HuH-7.5 (cell line): Measurements from ENCODE around the gene ECE2.

Experiments
- DNase-seq: peaks from one replicate; pipeline ENCODE4 v3.0.0; 2011; ENCODE audit warnings: low spot score

Gene ECE2

DNA sequence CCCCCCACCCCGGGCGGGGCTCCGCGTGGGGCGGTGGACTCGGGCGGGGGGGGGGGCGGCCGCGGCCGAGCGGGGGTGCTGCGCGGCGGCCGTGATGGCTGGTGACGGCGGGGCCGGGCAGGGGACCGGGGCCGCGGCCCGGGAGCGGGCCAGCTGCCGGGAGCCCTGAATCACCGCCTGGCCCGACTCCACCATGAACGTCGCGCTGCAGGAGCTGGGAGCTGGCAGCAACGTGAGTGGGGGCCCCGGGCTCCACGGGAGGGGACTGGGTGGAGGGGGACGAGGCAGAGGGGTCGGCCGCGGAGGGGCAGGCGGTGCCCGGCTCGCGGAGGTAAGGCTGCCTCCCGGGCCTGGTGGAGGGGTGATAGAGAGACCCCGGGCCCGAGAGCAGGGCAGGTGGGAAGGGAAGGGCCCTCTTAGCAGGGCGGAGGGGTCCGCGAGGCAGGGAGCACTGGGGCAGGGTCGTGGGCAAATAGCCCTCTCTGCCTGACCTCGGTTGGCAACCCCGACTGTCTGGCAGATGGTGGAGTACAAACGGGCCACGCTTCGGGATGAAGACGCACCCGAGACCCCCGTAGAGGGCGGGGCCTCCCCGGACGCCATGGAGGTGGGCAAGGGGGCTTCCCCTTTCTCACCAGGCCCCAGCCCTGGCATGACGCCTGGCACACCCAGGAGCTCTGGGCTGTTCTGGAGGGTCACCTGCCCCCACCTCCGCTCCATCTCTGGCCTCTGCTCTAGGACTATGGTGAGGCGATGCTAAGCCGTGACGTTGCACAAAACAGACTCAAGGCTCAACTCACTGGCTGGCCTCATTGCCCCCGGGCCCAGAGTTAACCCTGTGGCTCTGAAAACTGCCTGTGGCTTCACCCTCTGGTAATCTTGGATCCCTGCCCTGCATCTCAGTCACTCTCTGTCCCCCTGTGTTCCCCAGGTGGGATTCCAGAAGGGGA, at the start of gene ECE2:
ECE2 (plus strand) TSS at position 62 of the 950 bp plus-strand sequence; CDS start at position 194, 132 bp downstream.
- DNase-seq: no peak

DNA sequence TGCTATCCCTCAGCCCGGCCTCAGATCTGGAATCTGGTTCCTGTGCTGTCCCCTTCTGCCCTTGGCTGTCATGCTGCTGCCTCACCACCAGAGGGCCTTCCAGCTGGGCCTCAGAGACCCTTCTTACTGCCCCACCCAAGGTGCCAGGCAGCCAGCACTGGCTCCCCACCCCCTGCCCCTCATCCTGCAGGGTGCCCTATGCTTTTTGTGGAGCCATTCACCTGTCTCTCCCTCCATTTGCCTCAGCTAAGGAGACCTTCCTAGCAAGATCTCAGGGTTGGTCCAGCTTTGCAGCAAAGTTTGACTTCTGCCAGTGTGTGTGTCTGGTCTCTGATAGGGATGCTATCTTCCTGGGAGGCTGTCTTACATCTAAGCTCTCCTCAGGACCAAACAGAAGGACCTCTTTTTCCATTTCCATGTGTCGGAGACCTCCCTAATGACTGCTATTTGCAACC, 48.3 kb upstream of the ECE2 start:
- peak; percentile 75 for DNase-seq

DNA sequence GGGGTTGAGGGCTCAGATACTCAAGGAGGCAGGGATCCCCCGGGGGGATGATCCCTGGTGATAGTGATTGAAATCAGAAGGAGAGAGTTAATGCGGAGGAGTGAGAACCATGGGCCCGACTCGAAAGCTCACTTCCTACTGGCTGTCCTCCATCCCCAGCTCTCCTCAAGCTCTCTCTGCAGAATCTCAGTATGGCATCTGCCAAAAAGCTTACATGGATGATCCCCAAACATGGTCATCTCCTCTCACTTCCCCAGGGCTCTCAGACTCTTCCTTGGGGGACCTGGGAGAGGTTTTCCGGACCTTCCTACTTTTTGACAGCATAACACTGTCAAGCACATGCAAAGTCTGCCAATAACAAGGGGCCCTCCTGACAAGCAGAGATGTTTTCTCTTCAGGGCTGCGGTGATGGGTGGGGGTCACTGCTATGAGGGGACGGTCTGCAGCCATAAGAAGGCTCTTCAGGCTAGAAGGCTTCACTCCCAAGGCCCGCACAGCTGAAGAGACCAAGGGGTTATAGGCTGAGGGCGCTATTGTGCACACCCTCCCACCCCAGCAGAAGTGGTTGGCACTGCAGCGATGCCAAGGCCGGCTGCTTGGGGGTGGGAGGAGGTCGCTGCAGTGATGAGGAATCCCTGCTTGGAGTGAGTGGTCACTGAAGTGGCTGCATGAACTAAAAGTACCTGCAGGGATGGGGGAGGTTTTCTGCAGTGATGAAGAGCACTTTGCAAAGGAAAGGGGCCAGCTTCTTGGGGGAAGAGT, 47.3 kb upstream of the ECE2 start:
- DNase-seq: no peak

DNA sequence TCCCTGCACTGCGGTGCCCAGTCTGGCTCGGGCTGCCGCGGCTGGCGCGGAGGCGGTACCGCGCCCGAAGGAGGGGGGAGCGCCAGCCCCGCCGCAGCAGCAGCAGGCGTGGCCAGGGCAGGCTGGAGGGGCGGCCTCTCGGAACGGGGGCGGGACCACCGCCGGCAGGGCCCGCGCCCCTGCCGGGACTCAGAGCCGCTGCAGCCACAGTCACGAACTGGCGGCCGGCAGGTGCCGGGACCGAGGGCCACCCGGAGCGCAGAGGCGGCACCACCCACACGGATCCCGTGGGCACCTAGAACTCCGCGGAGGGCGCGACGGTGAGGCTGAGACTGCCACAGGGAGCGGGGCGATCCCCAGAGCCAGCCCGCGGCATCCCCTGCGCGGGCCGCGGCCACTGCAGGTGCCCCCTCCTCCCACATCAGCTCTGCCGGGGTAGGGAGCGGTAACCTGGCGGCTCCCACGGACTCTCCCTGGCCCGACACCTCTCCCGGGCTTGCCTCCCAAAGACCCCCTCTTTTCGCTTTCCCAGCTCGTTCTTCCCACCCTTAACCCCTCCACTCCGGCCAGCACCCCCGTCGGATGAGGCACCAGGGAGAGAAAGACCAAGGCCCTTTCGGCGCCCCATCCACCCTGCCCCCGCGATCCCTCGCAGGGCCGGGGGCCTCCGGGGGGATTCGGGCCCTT, 46.3 kb upstream of the ECE2 start, which contains the start of gene VWA5B2:
VWA5B2 (plus strand) TSS at position 192 of the 687 bp plus-strand sequence. CDS start 944 bp downstream, outside the sequence.
- DNase-seq: peak; percentile 93

DNA sequence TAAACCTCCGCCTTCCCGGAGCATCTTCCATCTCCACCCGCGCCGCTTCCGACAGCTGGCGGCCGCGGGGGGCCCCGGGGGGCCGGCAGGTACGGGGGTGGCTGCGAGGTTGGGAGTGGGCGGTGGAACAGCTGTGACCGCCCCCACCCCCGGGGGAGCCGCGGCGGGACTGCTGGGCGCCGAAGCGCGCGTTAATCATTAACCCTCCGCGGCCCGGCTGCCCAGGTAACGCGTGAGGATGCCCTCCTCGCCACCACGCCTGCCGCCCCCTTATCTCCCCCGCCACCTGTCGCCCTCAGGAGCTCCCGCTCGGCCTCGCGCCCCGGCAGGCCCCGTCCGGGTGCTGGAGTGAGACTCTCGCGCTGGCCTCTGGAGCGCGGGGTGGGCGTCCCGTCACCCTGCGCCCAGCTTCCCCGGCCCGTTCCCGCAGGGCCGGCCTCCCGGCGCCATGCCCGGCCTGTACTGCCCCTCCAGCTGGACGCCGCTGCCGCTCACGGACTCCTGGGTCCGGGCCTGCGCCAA, 45.7 kb upstream of the ECE2 start:
- DNase-seq: peak; percentile 85

DNA sequence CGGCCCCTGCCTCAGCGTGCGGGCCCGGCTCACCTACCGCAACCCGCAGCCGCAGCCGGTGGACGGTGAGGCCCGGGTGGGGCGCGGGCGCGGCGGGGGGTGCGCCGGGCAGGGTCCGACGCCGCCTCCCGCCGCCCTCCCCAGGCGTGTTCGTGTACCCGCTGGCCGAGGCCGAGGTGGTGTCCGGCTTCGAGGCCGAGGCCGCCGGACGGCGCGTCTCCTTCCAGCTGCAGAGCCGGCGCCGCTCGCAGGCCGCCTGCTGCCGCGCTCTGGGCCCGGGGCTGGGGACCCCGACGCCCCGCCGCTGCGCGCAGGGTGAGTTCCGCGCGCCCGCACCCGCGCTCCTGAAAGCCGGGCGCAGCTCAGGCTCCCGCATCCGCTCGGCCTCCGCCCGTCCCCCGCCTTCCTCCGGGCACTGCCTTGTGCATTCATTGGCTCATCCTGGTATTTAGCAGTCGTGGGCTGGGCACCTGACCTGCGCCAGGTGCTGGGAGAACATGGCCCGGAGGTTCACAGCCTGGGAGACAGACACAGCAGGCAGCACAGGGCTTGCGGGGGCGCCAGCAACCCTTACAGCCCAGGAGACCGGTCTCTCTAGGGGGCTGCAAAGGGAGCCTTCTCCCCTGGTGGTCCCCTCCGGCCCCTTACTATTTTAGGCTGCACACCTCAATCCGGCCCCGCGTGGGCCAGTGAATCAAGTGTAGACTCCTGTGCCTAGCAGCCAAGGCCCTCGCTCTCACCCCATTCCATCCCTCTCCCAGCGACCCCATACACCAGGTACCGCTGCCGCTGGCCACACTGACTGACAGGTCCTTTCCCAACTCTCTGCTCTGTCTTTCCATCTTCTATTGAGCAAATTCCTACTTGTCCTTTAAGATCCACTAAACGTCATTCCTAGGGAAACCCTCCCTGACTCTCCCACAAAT, 45.0 kb upstream of the ECE2 start:
- DNase-seq: no peak

DNA sequence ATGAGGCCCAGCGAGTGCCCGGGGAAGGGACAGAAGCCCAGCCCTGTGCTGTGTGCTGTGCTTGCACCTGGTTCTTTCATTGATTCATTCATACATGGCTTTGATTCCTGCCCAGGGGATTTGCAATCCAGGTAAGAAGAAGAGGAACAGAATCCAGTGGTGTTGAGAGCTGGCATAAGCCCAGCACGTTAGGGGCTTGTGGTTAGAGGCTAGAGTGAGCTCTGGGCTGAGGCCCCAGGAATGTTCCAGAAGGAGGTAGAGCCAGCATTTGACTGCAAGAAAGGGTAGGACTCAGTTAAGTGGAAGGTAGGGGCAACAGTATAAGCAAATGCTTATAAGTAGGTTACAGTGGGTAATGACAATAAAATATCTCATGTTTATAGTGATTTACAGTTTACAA, 44.2 kb upstream of the ECE2 start:
- DNase-seq: no peak

DNA sequence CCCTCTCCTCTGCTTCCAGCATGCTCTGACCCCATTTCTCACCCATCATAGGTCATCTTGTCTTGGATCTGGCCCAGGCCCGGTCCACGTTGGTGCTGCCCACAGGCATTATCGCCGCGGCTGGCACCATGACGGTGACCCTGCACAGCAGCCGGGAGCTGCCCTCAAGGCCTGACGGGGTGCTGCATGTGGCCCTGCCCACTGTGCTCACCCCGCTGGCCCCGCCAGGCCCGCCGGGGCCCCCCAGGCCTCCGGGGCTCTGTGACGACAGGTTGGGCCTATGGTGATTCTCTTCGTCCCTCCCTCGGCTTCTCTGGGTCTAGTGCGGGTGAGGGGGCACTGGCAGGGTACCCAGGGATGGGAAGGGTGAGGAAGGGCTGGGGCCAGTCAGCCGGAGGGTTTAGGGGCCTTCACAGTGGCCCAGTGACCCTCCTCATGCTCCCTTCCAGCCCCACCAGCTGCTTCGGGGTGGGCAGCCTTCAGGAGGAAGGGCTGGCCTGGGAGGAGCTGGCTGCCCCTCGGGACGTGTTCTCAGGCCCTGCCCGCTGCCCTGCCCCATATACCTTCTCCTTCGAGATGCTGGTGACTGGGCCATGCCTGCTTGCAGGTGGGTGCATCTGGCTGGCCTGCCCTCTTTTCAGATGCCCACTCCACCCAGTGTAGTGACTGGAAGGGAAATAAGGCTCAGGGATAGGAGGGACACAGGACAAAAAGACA, 42.5 kb upstream of the ECE2 start:
- no peak for DNase-seq

DNA sequence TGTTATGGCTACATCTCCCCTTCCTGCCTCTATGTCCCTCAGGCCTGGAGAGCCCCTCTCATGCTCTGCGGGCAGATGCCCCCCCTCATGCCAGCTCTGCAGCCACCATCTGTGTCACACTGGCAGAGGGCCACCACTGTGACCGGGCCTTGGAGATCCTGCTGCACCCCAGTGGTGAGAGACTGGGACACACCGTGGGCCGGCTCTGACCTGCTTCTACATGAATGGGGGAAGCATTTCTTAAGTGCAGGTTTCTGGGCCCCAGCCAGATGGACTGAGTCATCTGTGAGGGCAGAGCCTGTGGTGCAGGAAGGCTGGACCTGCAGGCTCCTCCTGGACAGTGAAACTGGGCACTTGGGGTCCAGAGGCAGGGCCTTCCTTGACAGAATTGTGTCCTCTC, 41.6 kb upstream of the ECE2 start:
- no peak for DNase-seq

DNA sequence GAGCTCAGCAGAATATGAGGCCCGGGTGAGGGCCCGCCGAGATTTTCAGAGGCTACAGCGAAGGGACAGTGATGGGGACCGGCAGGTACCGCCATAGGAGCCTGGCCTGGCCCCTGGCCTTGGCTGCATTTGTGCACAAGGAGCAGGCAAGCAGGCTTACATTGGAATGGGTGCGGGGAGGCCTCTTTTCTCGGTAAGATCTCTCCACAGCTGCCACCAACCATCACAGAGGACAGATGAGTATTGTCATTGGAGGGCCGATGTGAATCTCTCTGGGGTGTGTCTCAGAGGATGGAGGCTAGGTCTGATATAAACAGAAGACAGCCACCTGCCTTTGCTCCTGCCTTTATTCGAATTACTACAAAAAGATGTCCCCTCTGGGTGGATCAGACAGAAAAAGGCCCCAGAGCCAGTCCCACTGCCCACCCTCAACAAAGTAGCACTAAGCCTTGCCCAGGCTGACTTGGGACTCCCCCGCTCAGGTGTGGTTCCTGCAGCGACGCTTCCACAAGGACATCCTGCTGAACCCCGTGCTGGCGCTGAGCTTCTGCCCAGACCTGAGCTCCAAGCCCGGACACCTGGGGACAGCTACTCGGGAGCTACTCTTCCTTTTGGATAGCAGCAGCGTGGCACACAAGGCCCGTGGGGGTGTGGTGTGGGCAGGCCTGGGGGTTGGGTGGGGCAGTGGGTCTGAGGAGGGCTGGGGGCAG, 41.0 kb upstream of the ECE2 start:
- DNase-seq: no peak

DNA sequence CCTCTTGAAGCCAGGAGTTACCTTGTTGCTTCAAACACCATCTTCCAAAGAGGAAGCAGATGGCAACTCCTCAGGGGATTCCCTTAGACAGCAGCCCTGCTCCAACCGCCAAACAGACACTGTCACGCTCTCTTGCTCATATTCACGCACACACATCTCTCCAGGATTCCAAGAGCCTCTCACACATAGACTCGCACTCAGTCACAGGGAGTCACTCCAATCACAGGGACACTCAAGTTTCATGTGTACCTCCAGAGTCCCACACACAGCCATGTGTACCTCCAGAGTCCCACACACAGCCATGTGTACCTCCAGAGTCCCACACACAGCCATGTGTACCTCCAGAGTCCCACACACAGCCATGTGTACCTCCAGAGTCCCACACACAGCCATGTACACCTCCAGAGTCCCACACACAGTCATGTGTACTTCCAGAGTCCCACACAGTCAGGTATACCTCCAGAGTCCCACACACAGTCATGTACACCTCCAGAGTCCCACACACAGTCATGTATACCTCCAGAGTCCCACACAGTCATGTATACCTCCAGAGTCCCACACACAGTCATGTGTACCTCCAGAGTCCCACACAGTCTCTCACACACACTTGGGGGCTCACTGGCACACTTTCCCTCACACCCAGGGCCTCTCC, 40.3 kb upstream of the ECE2 start:
- no peak for DNase-seq

DNA sequence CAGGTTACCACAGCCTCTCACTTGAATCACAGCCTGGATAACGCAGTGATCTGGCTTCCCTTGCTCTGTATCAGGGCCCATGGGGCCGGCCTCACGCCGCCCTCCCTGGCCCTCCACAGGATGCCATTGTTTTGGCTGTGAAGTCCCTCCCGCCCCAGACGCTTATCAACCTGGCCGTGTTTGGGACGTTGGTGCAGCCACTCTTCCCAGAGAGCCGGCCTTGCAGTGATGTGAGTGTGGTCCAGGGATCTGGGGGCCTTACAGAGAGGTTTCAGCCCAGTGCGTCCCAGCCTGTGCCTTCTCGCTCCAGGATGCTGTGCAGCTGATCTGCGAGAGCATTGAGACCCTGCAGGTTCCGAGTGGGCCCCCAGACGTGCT, 39.8 kb upstream of the ECE2 start:
- DNase-seq: no peak

DNA sequence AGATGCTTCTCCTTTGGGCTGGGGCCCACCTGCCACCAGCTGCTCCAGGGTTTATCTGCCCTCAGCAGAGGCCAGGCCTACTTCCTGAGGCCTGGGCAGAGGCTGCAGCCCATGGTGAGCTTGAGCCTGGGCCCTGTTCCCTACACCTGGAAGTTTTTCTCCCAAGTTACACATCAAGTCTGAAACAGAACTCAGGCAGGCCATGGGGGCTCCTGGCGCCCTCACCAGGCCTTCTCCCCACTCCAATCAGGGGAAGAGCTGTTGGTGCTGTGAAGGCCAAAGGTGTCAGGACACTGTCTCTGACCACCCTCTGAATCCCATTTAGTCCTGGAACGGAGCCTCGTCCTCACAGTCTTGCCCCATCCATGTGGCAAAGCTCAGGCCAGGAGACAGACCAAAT, 39.2 kb upstream of the ECE2 start:
- no peak for DNase-seq

DNA sequence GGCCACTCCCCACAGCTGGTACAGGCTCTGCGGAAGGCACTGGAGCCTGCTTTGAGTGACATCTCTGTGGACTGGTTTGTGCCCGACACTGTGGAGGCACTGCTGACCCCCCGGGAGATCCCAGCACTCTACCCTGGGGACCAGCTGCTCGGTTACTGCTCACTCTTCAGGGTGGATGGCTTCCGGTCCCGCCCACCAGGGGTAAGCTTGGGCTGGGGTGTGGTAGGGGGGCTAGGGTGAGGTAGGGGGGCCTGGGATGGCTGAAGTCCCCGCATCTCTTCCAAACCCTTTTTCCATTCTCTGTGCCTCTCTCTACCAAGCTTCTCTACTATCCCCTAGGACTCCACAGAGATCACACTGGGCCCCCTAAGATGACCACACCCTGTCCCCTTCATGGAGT, 38.6 kb upstream of the ECE2 start:
- no peak for DNase-seq

DNA sequence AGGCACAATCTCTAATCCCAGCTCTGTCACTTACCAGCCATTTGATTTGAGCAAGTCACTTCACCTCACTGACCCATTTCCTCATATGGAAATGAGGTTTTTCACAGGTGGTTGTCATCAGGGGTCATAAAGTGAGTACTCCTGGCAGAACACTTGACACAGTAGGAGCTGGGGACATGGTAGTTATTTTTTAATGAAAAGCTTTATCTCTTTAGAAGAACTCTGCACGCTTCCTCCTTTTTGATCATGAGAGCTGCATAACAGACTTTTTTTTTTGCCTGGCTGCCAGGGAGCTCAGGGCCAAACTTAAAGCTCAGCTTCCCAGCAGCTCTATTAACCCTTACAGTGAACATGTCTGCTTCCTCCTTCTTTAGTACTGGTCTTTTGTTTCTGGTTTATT, 38.0 kb upstream of the ECE2 start:
- no peak for DNase-seq

DNA sequence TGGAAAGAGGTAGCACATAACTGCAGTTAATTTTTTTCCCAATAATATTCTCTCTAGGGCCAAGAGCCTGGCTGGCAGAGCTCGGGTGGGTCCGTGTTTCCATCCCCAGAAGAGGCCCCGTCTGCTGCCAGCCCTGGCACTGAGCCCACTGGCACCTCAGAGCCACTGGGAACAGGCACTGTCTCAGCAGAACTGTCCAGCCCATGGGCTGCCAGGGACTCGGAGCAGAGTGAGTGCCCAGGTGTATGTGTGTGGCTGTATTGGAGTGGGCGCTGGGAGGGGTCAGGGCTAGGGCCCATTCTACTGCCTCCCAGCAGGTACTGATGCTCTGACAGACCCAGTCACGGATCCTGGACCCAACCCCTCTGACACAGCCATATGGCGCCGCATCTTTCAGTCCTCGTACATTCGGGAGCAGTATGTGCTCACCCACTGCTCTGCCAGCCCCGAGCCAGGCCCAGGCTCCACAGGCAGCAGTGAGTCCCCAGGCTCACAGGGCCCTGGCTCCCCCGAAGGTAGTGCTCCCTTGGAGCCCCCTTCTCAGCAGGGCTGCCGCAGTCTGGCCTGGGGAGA, 37.5 kb upstream of the ECE2 start:
- no peak for DNase-seq

DNA sequence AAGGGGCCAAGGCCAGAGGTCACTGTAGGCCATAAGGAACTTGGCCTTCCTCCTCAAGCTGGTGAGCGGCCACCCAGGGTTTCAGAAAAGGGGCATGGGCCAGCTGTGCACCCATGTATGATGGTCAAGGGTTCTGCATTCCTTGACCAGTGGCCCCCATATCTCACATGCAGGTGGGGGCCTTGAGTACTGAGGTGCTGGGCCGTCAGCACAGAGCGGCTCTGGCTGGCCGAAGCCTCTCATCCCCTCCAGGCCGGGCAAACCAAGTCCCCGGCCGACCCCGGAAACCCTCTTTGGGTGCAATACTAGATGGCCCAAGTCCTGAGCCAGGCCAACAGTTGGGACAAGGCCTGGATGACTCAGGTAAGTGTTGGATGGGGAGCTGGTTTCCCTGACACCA, 36.6 kb upstream of the ECE2 start:
- peak; percentile 3 for DNase-seq

DNA sequence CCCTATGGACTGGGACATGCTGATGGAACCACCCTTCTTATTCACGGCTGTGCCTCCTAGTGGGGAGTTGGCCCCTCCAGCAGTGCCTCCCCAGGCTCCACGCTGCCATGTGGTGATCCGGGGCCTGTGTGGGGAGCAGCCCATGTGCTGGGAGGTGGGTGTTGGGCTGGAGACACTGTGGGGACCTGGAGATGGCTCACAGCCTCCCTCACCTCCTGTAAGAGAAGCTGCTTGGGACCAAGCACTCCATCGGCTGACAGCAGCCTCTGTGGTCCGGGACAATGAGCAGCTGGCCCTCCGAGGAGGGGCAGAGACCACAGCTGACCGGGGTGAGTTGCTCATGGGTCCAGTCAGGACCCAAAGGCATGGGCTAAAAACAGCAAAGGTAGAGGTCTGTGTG, 36.1 kb upstream of the ECE2 start:
- peak; percentile 5 for DNase-seq
